ENCODE measurements around the gene YWHAG.

- TF ChIP-seq CTCF (IDR thresholded peaks at IDR 0.05; ENCODE audit: low read depth, low read length, poor library complexity, severe bottlenecking) (no peak), EZH2phosphoT487 (IDR thresholded peaks at IDR 0.05; ENCODE audit: borderline replicate concordance, low read length) (no peak)
These were observed 16.5 kb upstream of the YWHAG start for GRCh38 chr7:76375251-76375650.

All from DOHH2 (cell line).